KMS-11 (cell line): ENCODE data around the gene DEFB123.

ENCODE experiments used
- H2AFZ ChIP-seq: fragments of 200-600 bp; sonication (generic); 2 replicates; pipeline ENCODE4 v1.6.1; 2016; ENCODE audit warnings: antibody characterized with exemption, mixed run types, low read depth
- H3K27ac ChIP-seq: fragments of 200-600 bp; sonication (generic); 2 replicates; pipeline ENCODE4 v1.6.1; 2016; ENCODE audit warnings: mild to moderate bottlenecking, mixed run types
- H3K27me3 ChIP-seq: fragments of 200-600 bp; sonication (generic); 2 replicates; pipeline ENCODE4 v1.6.1; 2017; ENCODE audit warnings: mild to moderate bottlenecking, low read depth, mixed run types, moderate library complexity; ENCODE audit not compliant: insufficient read depth
- H3K36me3 ChIP-seq: fragments of 200-600 bp; sonication (generic); 2 replicates; pipeline ENCODE4 v1.6.1; 2017; ENCODE audit warnings: mild to moderate bottlenecking, mixed run types; ENCODE audit not compliant: insufficient read depth
- H3K4me1 ChIP-seq: fragments of 200-600 bp; sonication (generic); 2 replicates; pipeline ENCODE4 v1.6.1; 2016; ENCODE audit warnings: mild to moderate bottlenecking, low read depth, mixed run types; ENCODE audit not compliant: poor library complexity, severe bottlenecking
- H3K4me2 ChIP-seq: fragments of 200-600 bp; sonication (generic); 2 replicates; pipeline ENCODE4 v1.7.0; 2016; ENCODE audit warnings: mild to moderate bottlenecking, mixed run types
- H3K4me3 ChIP-seq: fragments of 200-600 bp; sonication (generic); IDR thresholded peaks from 2 replicates; pipeline ENCODE4 v1.6.1; 2017; ENCODE audit warnings: low read depth, low read length, mixed read lengths; ENCODE audit not compliant: insufficient read depth
- H3K79me2 ChIP-seq: fragments of 200-600 bp; sonication (generic); 2 replicates; pipeline ENCODE4 v1.6.1; 2016; ENCODE audit warnings: low read depth, mixed run types; ENCODE audit not compliant: insufficient read depth
- H3K9ac ChIP-seq: fragments of 200-600 bp; sonication (generic); 2 replicates; pipeline ENCODE4 v1.6.1; 2016; ENCODE audit warnings: mild to moderate bottlenecking, mixed run types
- H4K20me1 ChIP-seq: fragments of 200-600 bp; sonication (generic); 2 replicates; pipeline ENCODE4 v1.6.1; 2016; ENCODE audit warnings: mild to moderate bottlenecking, mixed run types; ENCODE audit not compliant: insufficient read depth
- TF ChIP-seq, protein P1 (sequence below): fragments of 200-600 bp; sonication (generic); conservative IDR thresholded peaks from 2 replicates; pipeline ENCODE4 v1.6.1; 2017; ENCODE audit warnings: low read depth, mild to moderate bottlenecking, antibody characterized with exemption, low read length, moderate library complexity, mixed read lengths

The DEFB123 gene, protein sequence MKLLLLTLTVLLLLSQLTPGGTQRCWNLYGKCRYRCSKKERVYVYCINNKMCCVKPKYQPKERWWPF

DNA sequence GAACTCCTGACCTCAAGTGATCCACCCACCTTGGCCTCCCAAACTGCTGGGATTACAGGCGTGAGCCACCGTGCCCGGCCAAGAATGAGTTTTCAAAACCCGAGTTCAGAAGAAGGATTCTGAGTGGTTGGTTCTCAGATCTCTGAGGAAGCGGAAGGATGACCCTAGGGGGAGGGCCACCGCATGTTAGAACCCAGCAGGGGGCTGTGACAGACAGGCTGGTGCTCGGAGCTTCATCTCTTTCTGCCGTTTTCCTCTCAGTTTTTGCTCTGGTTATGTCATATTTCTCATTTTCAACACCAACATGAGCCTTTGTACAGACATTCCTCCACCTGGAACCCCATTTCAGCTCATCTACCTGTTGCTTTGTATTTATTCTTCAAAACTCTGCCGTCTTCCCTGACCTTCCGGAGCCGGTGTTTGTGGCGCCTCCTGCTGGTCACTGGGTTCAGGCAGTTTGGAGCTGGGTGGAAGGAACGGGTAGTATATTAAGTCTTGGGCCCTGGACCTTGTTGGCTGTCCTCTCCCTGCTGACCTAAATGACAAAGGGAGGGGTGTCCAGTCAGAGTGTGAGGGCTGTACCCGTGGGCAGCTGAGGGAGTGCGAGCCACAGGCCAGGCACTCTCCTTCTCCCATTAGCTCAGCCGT lies at the start of gene DEFB123:
Gene DEFB123, plus strand, starts transcription at position 621 of the 648 bp plus-strand sequence. CDS start 67 bp downstream, outside the sequence.
- Histone ChIP-seq H3K4me1 (no peaks in the 10 kb centered on the region), H3K79me2 (no peaks in the 10 kb centered on the region), H3K9ac (no peak within 1 kb of the TSS), H3K4me2 (no peak within 1 kb of the TSS), H3K36me3 (no peaks in the 10 kb centered on the region), H3K27ac (no peak within 1 kb of the TSS), H4K20me1 (no peaks in the 10 kb centered on the region), H3K27me3 (no peaks in the 10 kb centered on the region), H3K4me3 (no peak within 1 kb of the TSS), H2AFZ (no peak within 1 kb of the TSS)
- TF ChIP-seq, protein P1, sequence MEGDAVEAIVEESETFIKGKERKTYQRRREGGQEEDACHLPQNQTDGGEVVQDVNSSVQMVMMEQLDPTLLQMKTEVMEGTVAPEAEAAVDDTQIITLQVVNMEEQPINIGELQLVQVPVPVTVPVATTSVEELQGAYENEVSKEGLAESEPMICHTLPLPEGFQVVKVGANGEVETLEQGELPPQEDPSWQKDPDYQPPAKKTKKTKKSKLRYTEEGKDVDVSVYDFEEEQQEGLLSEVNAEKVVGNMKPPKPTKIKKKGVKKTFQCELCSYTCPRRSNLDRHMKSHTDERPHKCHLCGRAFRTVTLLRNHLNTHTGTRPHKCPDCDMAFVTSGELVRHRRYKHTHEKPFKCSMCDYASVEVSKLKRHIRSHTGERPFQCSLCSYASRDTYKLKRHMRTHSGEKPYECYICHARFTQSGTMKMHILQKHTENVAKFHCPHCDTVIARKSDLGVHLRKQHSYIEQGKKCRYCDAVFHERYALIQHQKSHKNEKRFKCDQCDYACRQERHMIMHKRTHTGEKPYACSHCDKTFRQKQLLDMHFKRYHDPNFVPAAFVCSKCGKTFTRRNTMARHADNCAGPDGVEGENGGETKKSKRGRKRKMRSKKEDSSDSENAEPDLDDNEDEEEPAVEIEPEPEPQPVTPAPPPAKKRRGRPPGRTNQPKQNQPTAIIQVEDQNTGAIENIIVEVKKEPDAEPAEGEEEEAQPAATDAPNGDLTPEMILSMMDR, result no peak; the same call in 1 of the 2 replicates

DNA sequence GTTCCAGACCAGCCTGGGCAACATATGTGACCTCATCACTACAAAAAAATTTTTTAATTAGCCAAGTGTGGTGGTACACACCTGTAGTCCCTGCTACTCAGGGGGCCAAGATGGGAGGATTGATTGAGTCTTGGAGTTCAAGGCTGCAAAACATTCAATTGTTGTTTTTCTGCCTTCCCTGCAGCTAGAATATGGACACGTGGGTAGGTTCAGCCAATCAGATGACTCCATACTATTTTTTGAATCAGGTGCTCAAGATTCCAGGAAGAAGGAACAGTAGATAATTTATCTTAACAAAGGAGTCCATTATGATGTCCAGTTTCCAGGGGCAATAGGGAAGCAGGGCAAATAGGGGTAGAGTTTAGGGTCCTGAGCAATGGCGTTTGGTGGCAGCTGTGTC lies 47.6 kb upstream of the DEFB123 start:
- no peak overlapping the region for H3K27ac ChIP-seq
- TF ChIP-seq, protein P1, result no peak

DNA sequence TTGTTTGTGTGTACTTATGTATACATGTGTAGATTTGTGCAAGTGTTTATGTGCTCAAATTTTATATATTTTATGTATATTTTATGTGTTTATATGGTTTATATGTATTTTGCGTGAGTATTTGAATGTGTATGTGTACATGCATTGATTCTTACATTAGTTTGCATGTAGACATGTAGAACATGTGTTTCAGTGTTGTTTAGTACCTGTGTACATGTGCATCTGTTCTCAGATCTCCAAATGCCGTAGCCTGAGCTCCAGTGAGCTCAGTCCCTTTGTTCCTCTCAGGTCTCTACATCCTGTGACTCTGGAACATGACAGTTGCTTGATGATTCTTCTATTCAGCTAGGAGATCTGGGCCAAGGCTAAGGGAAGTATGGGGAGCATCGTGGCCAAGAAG lies 45.5 kb upstream of the DEFB123 start:
- no peaks in the 10 kb centered on the region for H3K79me2 ChIP-seq
- H3K27ac ChIP-seq, result no peak overlapping the region
- TF ChIP-seq, protein P1, result no peak

More for the DNA sequence above, 47.6 kb upstream of the DEFB123 start:
- Histone ChIP-seq H3K79me2 (no peaks in the 10 kb centered on the region), H3K4me3 (no peak overlapping the region), H3K4me1 (no peaks in the 10 kb centered on the region), H4K20me1 (no peaks in the 10 kb centered on the region), H3K9ac (no peak overlapping the region), H3K4me2 (no peak overlapping the region), H3K27me3 (no peaks in the 10 kb centered on the region), H3K36me3 (no peaks in the 10 kb centered on the region), H2AFZ (no peak overlapping the region)

DNA sequence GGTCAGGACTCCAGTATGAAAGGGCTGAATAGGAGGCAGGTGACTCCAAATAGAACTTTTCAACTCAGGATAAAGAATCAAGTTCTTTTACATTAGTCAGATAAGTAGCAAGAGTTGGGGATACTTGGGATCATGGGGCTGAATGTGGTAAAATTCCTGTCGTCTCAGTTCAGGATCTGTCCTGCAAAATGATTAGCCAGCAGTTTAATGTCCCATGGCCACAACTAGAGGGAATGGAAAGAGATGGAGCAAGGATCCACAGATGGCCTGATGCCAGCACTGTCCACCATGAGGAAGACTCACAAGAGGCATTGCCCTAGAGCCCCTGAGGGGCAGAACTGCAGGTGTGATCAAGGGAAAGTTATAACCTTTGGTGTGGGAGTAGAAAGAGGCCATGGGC lies 36.5 kb upstream of the DEFB123 start:
- Histone ChIP-seq H3K79me2 (no peaks in the 10 kb centered on the region), H3K9ac (no peak overlapping the region), H3K4me2 (no peak overlapping the region), H2AFZ (no peak overlapping the region), H3K27ac (no peak overlapping the region), H3K4me3 (no peak overlapping the region), H3K27me3 (no peaks in the 10 kb centered on the region), H3K4me1 (no peaks in the 10 kb centered on the region), H3K36me3 (no peaks in the 10 kb centered on the region), H4K20me1 (no peaks in the 10 kb centered on the region)
- TF ChIP-seq, protein P1, result no peak

More for the DNA sequence above, 45.5 kb upstream of the DEFB123 start:
- Histone ChIP-seq H3K27me3 (no peaks in the 10 kb centered on the region), H3K4me3 (no peak overlapping the region), H3K4me1 (no peaks in the 10 kb centered on the region), H3K9ac (no peak overlapping the region), H3K4me2 (no peak overlapping the region), H4K20me1 (no peaks in the 10 kb centered on the region), H3K36me3 (no peaks in the 10 kb centered on the region), H2AFZ (no peak overlapping the region)
